HG03139 (cell line): ENCODE results near the gene PPY.
"Not testable (repeated sequence)": the region's sequence is repeated elsewhere in the genome, so short reads cannot be mapped to it uniquely, and the experiment has no call there.

Source experiments
- ATAC-seq: cut with Tn5 transposase; IDR thresholded peaks from one replicate; pipeline ENCODE4 v1.9.1; 2021; ENCODE audit not compliant: unreplicated experiment

The PPY gene

GRCh38 chr17:43935204-43935925 lies 6.9 kb downstream of the PPY start:
- no peak for ATAC-seq

GRCh38 chr17:43932923-43933322 lies 9.4 kb downstream of the PPY start:
- no peak for ATAC-seq

- ATAC-seq = no peak
Measured at GRCh38 chr17:43932357-43932756, 9.9 kb downstream of the PPY start.

GRCh38 chr17:43931062-43931571 lies 11.2 kb downstream of the PPY start:
- ATAC-seq = no peak

GRCh38 chr17:43928609-43929008 lies 13.7 kb downstream of the PPY start:
- no peak for ATAC-seq

GRCh38 chr17:43927929-43928328 lies 14.3 kb downstream of the PPY start:
- not testable (repeated sequence) for ATAC-seq

- no peak for ATAC-seq
Measured at GRCh38 chr17:43927060-43927864, 15.0 kb downstream of the PPY start.

GRCh38 chr17:43924558-43924957 lies 17.7 kb downstream of the PPY start:
- no peak for ATAC-seq

- ATAC-seq = no peak
Measured at GRCh38 chr17:43920500-43921095, 21.7 kb downstream of the PPY start.

GRCh38 chr17:43918026-43918389 lies 24.3 kb downstream of the PPY start:
- no peak for ATAC-seq

GRCh38 chr17:43917348-43918025 lies 24.8 kb downstream of the PPY start:
- no peak for ATAC-seq

GRCh38 chr17:43917016-43917347 lies 25.3 kb downstream of the PPY start:
- ATAC-seq = no peak

- ATAC-seq = no peak
Measured at GRCh38 chr17:43916385-43916784, 25.9 kb downstream of the PPY start.

- no peak for ATAC-seq
Measured at GRCh38 chr17:43915559-43915958, 26.7 kb downstream of the PPY start.

GRCh38 chr17:43914451-43914850 lies 27.8 kb downstream of the PPY start:
- no peak for ATAC-seq

GRCh38 chr17:43913584-43913983 lies 28.7 kb downstream of the PPY start:
- no peak for ATAC-seq

- ATAC-seq = no peak
Measured at GRCh38 chr17:43912635-43913304, 29.5 kb downstream of the PPY start.

- no peak for ATAC-seq
Measured at GRCh38 chr17:43911904-43912303, 30.4 kb downstream of the PPY start.

GRCh38 chr17:43909537-43910231 lies 32.6 kb downstream of the PPY start:
- ATAC-seq = no peak

- ATAC-seq = no peak
Measured at GRCh38 chr17:43907998-43908721, 34.1 kb downstream of the PPY start.
